Astrocyte of the cerebellum (primary cell): ENCODE measurements around the gene GMEB1.

Experiments used
- DNase-seq: peaks from one replicate; pipeline ENCODE4 v3.0.0-alpha.2; 2011; ENCODE audit warnings: low read depth
- H3K4me3 ChIP-seq: 2 replicates; pipeline ENCODE4 v1.5.1; 2011; ENCODE audit warnings: mild to moderate bottlenecking, low read depth, low read length, moderate library complexity
- CTCF ChIP-seq: IDR thresholded peaks from 2 replicates; pipeline ENCODE4 v1.5.1; 2012; ENCODE audit warnings: low read length, low read depth, moderate library complexity, mild to moderate bottlenecking; ENCODE audit errors: missing control alignments
- in situ Hi-C: cut with HindIII; loops from 2 replicates; pipeline ENCODE4 v1.10.0; 2017; ENCODE audit warnings: low sequenced_read_pairs

Gene GMEB1

GRCh38 chr1:28751315-28752060 lies 82.9 kb downstream of the GMEB1 start:
- in situ Hi-C loops = no loop called here
- no peak for DNase-seq
- no peak for TF ChIP-seq CTCF
- H3K4me3 ChIP-seq = no peak overlapping the region

- TF ChIP-seq CTCF = no peak
- H3K4me3 ChIP-seq = no peak overlapping the region
- DNase-seq = no peak
- in situ Hi-C loops = no loop called here
Measured at GRCh38 chr1:28755701-28756100, 87.1 kb downstream of the GMEB1 start.

GRCh38 chr1:28756846-28757245 lies 88.3 kb downstream of the GMEB1 start:
- in situ Hi-C loops = no loop called here
- TF ChIP-seq CTCF = no peak
- DNase-seq = no peak
- H3K4me3 ChIP-seq = no peak overlapping the region

GRCh38 chr1:28758420-28758819 lies 89.8 kb downstream of the GMEB1 start:
- DNase-seq = no peak
- TF ChIP-seq CTCF = no peak
- no peak overlapping the region for H3K4me3 ChIP-seq
- in situ Hi-C loops = no loop called here

- in situ Hi-C loops = no loop called here
Measured at GRCh38 chr1:28759257-28759656, 90.7 kb downstream of the GMEB1 start.

GRCh38 chr1:28761189-28761588 lies 92.6 kb downstream of the GMEB1 start:
- no peak for TF ChIP-seq CTCF
- in situ Hi-C loops = no loop called here
- no peak overlapping the region for H3K4me3 ChIP-seq
- DNase-seq = no peak

More at GRCh38 chr1:28759257-28759656, 90.7 kb downstream of the GMEB1 start:
- DNase-seq = no peak
- TF ChIP-seq CTCF = no peak
- H3K4me3 ChIP-seq = no peak overlapping the region
